NCI-H1694 (cell line): ENCODE results near the gene RBPJL.

Experiments
- DNase-seq: peaks from one replicate; lab custom pipeline; 2025; lab: John Stamatoyannopoulos, UW

Gene RBPJL

GRCh38 chr20:45317826-45318225 lies 11.2 kb downstream of the RBPJL start:
- DNase-seq: no peak

DNA sequence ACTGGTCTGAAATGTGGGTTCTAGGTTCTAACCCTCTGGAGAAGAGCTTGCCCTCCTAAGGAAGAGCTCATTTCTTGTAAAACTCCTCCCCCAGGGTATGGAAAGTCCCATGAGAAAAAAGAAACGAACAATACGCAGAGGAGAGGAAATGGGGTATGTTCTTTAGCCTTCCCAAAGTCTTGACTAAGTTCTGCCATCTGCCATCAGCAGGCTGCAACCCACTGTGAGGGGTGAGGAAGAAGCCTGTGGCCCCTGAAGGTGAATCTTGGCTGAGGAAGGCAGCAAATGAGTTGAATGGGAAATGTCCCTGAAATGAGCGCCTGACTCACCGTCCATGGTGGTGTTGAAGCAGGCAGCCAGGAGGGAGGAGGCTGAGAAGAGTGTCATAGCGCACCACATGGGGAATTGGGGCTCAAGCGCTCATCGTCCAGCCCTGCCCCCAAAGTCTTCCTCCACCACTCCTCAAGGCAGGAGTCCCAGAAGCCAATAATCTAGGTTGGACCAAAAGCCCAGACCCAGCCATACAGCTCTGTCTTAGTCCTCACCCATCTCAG lies 11.8 kb downstream of the RBPJL start:
- DNase-seq: no peak

DNA sequence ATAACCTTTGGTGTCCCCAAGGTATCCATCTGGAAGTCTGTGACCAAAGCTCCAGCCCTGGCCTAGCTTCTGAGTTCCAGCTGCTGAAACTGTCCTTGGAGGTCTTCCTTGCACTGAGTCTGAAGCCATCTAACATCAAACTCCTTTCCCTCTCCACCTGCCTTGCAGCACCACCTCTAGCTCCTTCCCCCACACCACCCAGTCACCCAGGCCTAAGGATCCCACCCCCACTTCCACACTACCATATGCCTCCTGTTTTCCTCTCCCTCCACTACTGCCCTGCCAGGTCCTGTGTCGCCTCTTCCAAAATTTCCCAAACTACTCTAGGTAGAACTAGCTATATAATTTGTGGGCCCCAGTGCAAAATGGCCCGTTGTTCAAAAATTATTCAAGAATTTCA lies 12.3 kb downstream of the RBPJL start:
- no peak for DNase-seq

- DNase-seq: no peak
Observed at GRCh38 chr20:45320948-45321595, 14.4 kb downstream of the RBPJL start.

DNA sequence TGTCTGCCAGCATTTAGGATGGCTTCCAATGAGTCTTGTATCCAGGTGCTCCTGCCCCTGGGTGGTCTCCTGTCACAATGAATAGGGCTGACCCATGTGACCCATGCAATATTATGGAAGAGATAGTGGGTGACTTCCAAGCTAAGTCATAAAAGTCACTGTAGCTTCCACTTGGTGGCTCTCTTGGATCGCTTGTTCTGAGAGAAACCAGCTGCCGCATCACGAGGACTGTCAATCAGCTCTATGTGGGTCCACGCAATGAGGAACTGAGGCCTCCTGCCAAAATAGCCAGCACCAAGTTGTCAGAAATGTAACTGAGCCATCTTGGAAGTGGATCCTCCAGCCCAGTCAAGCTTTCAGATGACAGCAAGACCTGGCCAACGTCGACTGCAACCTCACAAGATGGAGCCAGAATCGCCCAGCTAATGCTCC lies 16.3 kb downstream of the RBPJL start:
- DNase-seq: no peak

GRCh38 chr20:45323731-45324130 lies 17.1 kb downstream of the RBPJL start:
- no peak for DNase-seq

DNA sequence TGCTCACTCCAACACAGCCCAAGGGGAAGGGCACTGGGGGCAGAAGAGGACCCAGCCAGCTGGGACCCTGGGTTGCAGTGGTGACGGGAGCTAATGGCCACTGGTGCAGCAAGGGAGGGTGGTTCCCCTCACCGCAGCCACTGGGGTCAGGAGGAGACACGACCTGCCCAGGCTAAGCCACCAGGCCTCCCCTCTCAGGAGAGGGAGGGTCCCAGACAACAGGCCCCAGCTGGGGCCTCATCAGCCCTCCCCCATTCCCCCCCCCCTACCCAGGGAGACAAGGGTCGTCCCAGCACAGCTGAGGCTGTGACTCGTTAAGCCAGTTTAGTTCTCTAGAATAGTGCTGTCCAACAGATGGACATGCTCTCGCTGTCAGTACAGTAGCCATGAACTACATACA lies 18.7 kb downstream of the RBPJL start:
- DNase-seq: no peak

- DNase-seq: no peak
Observed at GRCh38 chr20:45328451-45328850, 21.8 kb downstream of the RBPJL start.

DNA sequence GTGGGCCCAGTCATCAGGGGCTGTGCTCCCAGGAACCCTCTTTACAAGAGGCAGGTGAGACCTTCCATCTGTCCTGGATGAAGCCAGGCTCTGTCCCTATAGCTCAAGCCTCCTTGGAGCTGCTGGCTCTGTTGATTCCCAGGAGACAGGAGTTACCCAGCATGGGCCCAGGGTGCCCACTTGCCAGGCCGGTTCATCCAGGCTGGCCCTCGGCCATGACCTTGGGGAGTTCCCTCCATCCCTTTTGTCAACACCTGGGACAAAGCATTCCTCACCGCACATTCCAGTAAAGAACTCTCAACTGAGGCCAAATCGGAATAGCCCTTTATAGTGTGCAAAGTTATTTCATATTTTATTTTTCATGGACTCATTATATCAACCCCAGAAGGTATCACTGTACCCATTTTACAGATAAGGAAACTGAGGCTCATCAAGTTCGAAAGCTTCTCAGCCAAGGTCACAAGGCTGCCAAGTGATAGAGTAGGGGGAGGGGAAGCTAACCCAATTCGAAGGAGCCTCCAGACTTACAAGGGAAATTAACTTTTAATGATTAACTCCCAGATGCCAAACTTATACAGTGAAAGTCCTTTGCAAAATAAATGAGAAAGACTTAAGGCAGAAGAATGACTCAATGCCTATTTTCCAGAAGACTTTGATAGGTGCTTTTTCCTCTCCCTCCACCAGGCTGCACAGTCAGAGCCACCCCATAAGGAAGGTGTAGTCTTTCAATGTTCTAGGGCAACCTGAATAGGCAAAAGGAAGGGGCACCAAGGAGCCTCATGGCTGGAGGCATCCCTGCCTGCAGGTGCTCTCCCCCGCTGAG lies 23.1 kb downstream of the RBPJL start:
- no peak for DNase-seq

- DNase-seq: no peak
Observed at GRCh38 chr20:45330476-45330875, 23.8 kb downstream of the RBPJL start.

- DNase-seq: no peak
Observed at GRCh38 chr20:45336530-45337366, 30.1 kb downstream of the RBPJL start.

DNA sequence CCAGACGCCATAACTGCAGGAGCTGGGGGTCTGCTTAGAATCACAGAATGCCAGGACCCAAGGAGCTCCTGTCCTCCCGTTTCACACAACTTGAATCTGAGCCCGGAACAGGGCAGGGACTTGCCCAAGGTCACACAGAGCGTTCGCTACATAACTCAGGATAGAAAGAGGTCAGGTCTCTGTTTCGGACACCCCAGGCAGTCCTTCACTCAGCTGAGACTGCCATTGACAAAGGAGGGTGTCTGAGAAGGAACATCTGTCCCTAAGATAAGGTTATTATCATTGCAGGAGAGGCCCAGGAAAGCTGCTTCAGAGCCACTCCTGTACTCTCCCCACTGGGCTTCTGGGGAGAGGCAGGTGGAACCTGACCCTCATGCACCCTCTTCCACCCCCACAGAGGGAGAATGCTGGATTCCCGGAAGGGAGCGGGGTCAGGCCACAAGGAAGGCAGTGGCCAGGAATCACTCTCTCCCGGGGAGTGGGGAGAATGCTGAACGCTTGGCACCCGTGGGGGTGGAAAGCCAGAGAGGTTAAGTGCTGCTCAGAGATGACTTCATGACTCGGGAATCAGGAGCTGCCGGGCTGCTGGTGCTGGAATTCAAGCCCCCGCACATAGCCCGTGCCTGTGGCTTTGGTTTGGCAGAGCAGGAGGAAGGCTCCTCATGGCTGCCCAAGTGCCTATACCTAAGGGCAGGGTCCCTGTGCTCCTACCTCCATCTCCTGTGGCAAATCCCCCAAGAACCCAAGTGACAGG lies 30.9 kb downstream of the RBPJL start:
- DNase-seq: no peak

- no peak for DNase-seq
Observed at GRCh38 chr20:45338121-45339030, 31.7 kb downstream of the RBPJL start.

DNA sequence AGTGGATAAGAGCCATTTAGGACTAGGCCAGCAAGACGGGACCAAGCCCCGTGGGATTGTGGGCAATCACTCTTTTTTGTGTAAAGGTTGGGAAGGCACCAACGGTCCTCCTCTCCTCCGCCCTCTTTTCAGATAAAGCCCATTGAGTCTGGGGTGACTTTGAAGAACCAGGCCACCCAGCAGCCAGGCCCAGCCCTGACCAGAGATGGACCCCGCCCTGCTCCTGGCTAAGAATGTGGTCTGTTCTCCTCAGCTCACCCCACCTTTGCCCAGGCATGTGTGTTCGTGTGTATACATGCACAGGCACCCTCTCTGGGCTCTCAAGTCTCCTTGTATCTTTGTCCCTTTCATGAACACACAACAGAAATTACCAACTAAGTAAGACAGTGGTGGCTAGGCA lies 32.4 kb downstream of the RBPJL start:
- DNase-seq: no peak

GRCh38 chr20:45339799-45340198 lies 33.2 kb downstream of the RBPJL start:
- no peak for DNase-seq

GRCh38 chr20:45340236-45340847 lies 33.7 kb downstream of the RBPJL start:
- no peak for DNase-seq

DNA sequence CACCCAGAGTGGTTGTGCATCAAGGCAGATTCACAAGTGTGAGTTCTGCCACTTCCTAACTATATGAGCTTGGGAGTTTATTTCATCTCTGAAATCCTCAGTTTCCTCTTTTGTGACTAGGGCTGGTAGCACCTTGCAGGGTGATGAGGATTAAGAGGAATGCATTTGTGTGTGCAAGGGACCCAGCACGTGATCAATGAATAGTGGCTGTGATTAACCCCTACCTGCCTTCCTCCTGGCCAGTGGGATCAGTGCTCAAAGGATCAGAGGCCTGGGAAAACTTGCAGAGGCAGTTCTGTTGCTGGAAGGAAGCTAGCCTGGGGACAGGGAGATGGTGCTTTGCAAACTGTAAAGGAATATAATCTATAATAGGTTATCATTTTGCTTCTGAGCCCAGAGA lies 34.3 kb downstream of the RBPJL start:
- DNase-seq: no peak

DNA sequence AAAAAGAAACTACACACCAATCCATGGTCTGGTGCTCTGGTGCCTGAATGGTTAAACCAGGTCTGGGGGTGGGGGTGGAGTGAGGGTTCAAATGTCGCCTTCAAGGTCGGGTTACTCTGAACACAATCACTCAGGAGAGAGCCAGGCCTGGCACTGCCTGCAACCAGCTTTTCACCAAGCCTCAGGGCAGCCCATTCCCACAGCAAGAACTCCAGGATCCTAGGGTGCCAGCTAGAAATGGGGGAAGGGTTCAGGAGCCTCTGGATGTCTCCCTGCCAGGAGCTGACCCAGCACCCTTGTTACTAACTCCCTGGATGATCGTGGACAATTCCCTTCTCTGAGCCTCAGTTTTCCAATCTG lies 34.9 kb downstream of the RBPJL start:
- DNase-seq: no peak

DNA sequence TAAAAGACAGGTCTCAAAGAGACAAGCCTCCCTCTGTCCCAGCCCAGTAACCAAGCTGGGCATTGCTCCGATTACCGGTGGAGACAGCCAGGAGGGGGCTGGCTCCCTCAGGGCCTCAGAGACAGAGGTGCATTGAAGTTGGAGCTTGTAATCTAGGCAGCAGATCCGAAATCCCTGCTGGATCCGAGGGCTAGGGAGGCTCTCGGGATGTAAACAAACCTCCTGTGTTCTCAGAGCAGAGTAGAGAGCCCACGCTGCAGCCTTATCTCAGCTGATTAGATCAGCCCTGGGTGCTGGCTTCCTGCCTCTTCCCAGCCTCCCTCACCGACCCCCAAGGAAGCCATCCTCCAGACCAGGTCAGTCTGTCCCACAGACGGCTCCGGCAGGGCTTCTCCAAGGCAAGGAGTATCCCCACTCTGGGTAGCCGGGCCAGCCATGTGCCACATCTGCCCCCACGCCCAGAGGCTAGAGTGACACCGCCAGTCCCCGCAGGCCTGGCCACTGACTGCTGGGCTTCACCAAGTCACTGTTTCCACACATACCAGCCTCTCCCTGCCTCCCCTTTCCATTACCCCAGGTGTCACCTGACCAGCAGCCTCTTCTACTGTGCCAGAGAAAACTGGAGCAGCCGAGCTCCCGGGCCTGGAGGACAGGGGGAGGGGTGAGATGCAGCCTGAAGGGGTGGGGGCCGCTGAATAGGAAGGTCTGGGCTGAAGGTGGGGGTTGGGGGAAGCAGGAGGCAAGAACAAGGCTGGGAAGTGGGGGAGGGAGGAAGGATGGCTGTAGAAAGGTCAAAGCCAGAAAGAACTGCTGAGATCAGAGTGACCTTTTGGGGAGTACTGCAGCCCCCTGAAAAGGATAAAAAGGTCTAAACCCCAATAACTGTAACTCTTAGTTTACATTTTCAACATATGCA lies 35.6 kb downstream of the RBPJL start:
- no peak for DNase-seq
